Trophoblast cell (in vitro differentiated cells and primary cell): ENCODE results near the gene P2RY12.
A peak's percentile ranks its signal among the peaks of the same experiment; 100 is the strongest.

Experiments
- DNase-seq, 2 donors: peaks; one replicate each; pipeline ENCODE4 v3.0.0-alpha.2; 2016
- H2AFZ ChIP-seq: 2 replicates; pipeline ENCODE4 v1.6.1; 2013; ENCODE audit warnings: low read length, moderate library complexity, mild to moderate bottlenecking; ENCODE audit not compliant: insufficient read depth, poor library complexity
- H2AK5ac ChIP-seq: 2 replicates; pipeline ENCODE4 v1.6.1; 2013; ENCODE audit warnings: mild to moderate bottlenecking, low read length
- H2BK120ac ChIP-seq: 2 replicates; pipeline ENCODE4 v1.6.1; 2013; ENCODE audit warnings: low read length, mild to moderate bottlenecking, moderate library complexity; ENCODE audit not compliant: insufficient read depth, poor library complexity
- H2BK12ac ChIP-seq: 2 replicates; pipeline ENCODE4 v1.6.1; 2013; ENCODE audit warnings: mild to moderate bottlenecking, low read length, moderate library complexity
- H2BK5ac ChIP-seq: 2 replicates; pipeline ENCODE4 v1.6.1; 2013; ENCODE audit warnings: low read length, low read depth, moderate library complexity, mild to moderate bottlenecking; ENCODE audit not compliant: poor library complexity
- H3K14ac ChIP-seq: 2 replicates; pipeline ENCODE4 v1.6.1; 2013; ENCODE audit warnings: mild to moderate bottlenecking, low read length
- H3K18ac ChIP-seq: 2 replicates; pipeline ENCODE4 v1.6.1; 2013; ENCODE audit warnings: mild to moderate bottlenecking, low read length
- H3K23ac ChIP-seq: 2 replicates; pipeline ENCODE4 v1.6.1; 2013; ENCODE audit warnings: low read length
- H3K27ac ChIP-seq: 2 replicates; pipeline ENCODE4 v1.5.1; 2013; ENCODE audit warnings: low read depth, mild to moderate bottlenecking, inconsistent platforms, low read length, moderate library complexity
- H3K27me3 ChIP-seq: 2 replicates; pipeline ENCODE4 v1.6.1; 2013; ENCODE audit warnings: inconsistent platforms, mild to moderate bottlenecking, low read length, moderate library complexity; ENCODE audit not compliant: insufficient read depth
- H3K36me3 ChIP-seq, 2 experiments: 1 replicate in 1 of 2; 2 replicates in 1 of 2; pipeline ENCODE4 v1.6.1; 2013; ENCODE audit warnings: low read length in 2 of 2, mild to moderate bottlenecking in 2 of 2, moderate library complexity in 1 of 2; ENCODE audit not compliant: insufficient read depth in 2 of 2, control insufficient read depth in 1 of 2
- H3K4ac ChIP-seq: 2 replicates; pipeline ENCODE4 v1.6.1; 2013; ENCODE audit warnings: low read depth, mild to moderate bottlenecking, low read length, moderate library complexity
- H3K4me1 ChIP-seq, 2 experiments: 1 replicate in 1 of 2; 2 replicates in 1 of 2; pipeline ENCODE4 v1.6.1; 2013; ENCODE audit warnings: low read length in 2 of 2, mild to moderate bottlenecking in 2 of 2, moderate library complexity in 1 of 2; ENCODE audit not compliant: insufficient read depth in 2 of 2, control insufficient read depth in 1 of 2
- H3K4me2 ChIP-seq: 2 replicates; pipeline ENCODE4 v1.6.1; 2013; ENCODE audit warnings: inconsistent platforms, mild to moderate bottlenecking, low read length, moderate library complexity
- H3K4me3 ChIP-seq: 2 replicates; pipeline ENCODE4 v1.5.1; 2013; ENCODE audit warnings: mild to moderate bottlenecking, low read depth, low read length, inconsistent platforms
- H3K79me1 ChIP-seq: one replicate; pipeline ENCODE4 v1.6.1; 2013; ENCODE audit warnings: low read length
- H3K79me2 ChIP-seq: 2 replicates; pipeline ENCODE4 v1.6.1; 2013; ENCODE audit warnings: low read length, mild to moderate bottlenecking; ENCODE audit not compliant: control insufficient read depth, insufficient read depth, poor library complexity
- H3K9ac ChIP-seq: 2 replicates; pipeline ENCODE4 v1.6.1; 2013; ENCODE audit warnings: mild to moderate bottlenecking, low read length
- H3K9me3 ChIP-seq: 2 replicates; pipeline ENCODE4 v1.6.1; 2013; ENCODE audit warnings: low read depth, mild to moderate bottlenecking, control low read depth, inconsistent platforms, low read length; ENCODE audit not compliant: insufficient read depth
- H4K12ac ChIP-seq: 2 replicates; pipeline ENCODE4 v1.6.1; 2013; ENCODE audit warnings: low read depth, mild to moderate bottlenecking, low read length, moderate library complexity
- H4K8ac ChIP-seq: 2 replicates; pipeline ENCODE4 v1.6.1; 2013; ENCODE audit warnings: low read depth, mild to moderate bottlenecking, low read length, moderate library complexity
- H4K91ac ChIP-seq: one replicate; pipeline ENCODE4 v1.6.1; 2013; ENCODE audit warnings: low read depth, mild to moderate bottlenecking, low read length, moderate library complexity
- WGBS: extraction: QIAGEN DNeasy Blood & Tissue Kit; methylation state at CpG from one replicate; pipeline ENCODE4 v1.1.7; 2013; ENCODE audit warnings: missing lambda C conversion rate; ENCODE audit not compliant: insufficient read length, insufficient coverage; ENCODE audit errors: extremely low coverage; 5-methylcytosine and 5-hydroxymethylcytosine counted together

Gene P2RY12

DNA sequence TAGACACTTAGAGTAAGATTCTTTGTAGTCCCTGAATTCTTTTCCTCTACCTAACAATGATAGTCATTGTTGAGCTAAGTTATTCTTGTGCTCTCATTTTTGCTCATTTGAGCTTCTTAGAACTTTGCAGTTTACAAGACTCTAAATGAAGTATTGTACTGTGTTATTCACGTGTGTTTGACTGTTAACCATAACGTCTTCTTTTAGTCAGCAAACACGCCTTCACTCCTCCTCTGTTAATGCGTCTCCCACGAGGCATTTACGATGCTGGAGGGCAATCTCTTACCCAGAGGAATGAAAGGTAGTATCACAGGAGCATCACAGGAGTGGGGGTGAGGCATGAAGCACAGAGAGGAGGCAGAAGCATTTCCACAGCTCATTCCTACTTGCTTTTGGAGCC, 91.4 kb downstream of the P2RY12 start:
- H3K4me1 ChIP-seq = peaks cover 4 to 15% of the 10 kb centered on the region in 2 experiments
- no peak overlapping the region for H3K4ac ChIP-seq
- H2BK12ac ChIP-seq = no peak overlapping the region
- H2BK120ac ChIP-seq = no peak overlapping the region
- WGBS = no CpG with 5 or more reads among the region's 6 CpGs
- H2AK5ac ChIP-seq = no peak overlapping the region
- H3K36me3 ChIP-seq = peaks cover 4 to 7% of the 10 kb centered on the region in 2 experiments
- no peak overlapping the region for H2BK5ac ChIP-seq
- H3K9ac ChIP-seq = no peak overlapping the region
- H3K14ac ChIP-seq = no peak overlapping the region
- H3K23ac ChIP-seq = no peak overlapping the region
- H4K8ac ChIP-seq = no peak overlapping the region
- H3K27ac ChIP-seq = no peak overlapping the region
- H3K79me2 ChIP-seq = no peaks in the 10 kb centered on the region
- no peaks in the 10 kb centered on the region for H3K9me3 ChIP-seq
- H2AFZ ChIP-seq = no peak overlapping the region
- no peaks in the 10 kb centered on the region for H3K27me3 ChIP-seq
- no peaks in the 10 kb centered on the region for H3K79me1 ChIP-seq
- H4K12ac ChIP-seq = no peak overlapping the region
- H3K18ac ChIP-seq = no peak overlapping the region
- no peak overlapping the region for H4K91ac ChIP-seq
- no peak overlapping the region for H3K4me3 ChIP-seq
- peak in 1 of 2 donors; percentile 60 for DNase-seq
- H3K4me2 ChIP-seq = no peak overlapping the region

DNA sequence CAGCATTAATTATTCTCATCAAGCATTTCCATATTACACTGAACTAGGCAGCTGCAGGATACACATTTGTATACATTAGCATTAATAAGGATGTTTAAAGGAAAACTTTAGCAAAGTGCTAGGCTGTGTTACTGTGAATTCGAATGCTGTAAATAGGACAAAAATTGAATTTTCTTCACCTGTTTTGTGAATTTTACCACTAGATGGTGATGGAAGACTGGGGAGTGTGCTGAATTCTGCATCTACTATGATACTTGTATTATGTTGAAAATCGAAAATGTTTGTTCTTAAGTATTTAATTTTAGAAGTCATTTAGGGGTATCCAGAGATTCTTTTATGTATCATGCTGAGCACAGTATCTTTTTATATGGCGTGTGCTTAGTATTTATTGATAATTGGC, 93.9 kb downstream of the P2RY12 start:
- WGBS = no CpG with 5 or more reads among the region's 3 CpGs
- Histone ChIP-seq H3K27ac (no peak overlapping the region), H3K36me3 (peaks cover 4 to 7% of the 10 kb centered on the region in 2 experiments), H3K9ac (no peak overlapping the region), H3K14ac (no peak overlapping the region), H2AK5ac (no peak overlapping the region), H3K27me3 (no peaks in the 10 kb centered on the region), H3K18ac (no peak overlapping the region), H2AFZ (no peak overlapping the region), H3K23ac (no peak overlapping the region), H3K4ac (no peak overlapping the region), H4K12ac (no peak overlapping the region), H2BK5ac (no peak overlapping the region), H3K79me1 (no peaks in the 10 kb centered on the region), H4K8ac (no peak overlapping the region), H3K4me2 (no peak overlapping the region), H4K91ac (no peak overlapping the region), H3K9me3 (no peaks in the 10 kb centered on the region), H3K4me1 (peaks cover 0 to 11% of the 10 kb centered on the region in 2 experiments), H2BK12ac (no peak overlapping the region), H3K79me2 (no peaks in the 10 kb centered on the region), H3K4me3 (no peak overlapping the region), H2BK120ac (no peak overlapping the region)
- DNase-seq = peak in 1 of 2 donors; percentile 64

DNA sequence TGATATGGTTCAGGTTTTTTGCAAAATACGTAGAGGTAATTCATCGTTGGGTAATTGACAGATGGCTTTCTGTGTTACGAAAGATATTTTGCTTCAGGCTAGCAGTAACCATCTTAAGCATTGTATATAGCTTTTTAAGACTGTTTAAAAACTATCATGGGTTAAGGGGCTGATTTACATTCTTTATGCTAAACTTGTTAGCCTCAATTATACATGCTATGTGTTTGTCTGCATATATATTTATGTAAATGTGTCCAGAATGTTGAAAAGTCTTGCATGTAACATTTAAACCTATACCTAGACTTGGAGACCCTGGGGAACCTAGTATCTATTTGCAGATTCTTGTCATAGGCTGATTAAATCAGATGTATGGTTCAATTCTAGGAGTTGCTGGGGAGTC, 95.1 kb downstream of the P2RY12 start:
- Histone ChIP-seq H2BK5ac (no peak overlapping the region), H3K4me1 (peaks cover 0 to 6% of the 10 kb centered on the region in 2 experiments), H3K4ac (no peak overlapping the region), H4K91ac (no peak overlapping the region), H3K36me3 (peaks cover 2% of the 10 kb centered on the region in 2 experiments), H2AFZ (no peak overlapping the region), H3K23ac (no peak overlapping the region), H3K9me3 (no peaks in the 10 kb centered on the region), H3K79me1 (no peaks in the 10 kb centered on the region), H3K4me3 (no peak overlapping the region), H2BK12ac (no peak overlapping the region), H3K14ac (no peak overlapping the region), H3K4me2 (no peak overlapping the region), H3K27ac (no peak overlapping the region), H2AK5ac (no peak overlapping the region), H4K12ac (no peak overlapping the region), H3K9ac (no peak overlapping the region), H3K79me2 (no peaks in the 10 kb centered on the region), H2BK120ac (no peak overlapping the region), H3K18ac (no peak overlapping the region), H3K27me3 (no peaks in the 10 kb centered on the region), H4K8ac (no peak overlapping the region)
- DNase-seq = peak in 1 of 2 donors; percentile 56
- WGBS = no CpG with 5 or more reads among the region's 3 CpGs
